Neural progenitor cell (in vitro differentiated cells): ENCODE measurements around the gene DPYSL5.

Source experiments
- CTCF ChIP-seq: fragments of 200-600 bp; sonication (generic); IDR thresholded peaks from 2 replicates; pipeline ENCODE4 v1.5.1; 2017; ENCODE audit warnings: antibody characterized with exemption, mild to moderate bottlenecking
- EZH2 ChIP-seq: fragments of 200-600 bp; sonication (generic); IDR thresholded peaks from 2 replicates; pipeline ENCODE4 v1.6.1; 2017; ENCODE audit warnings: antibody characterized with exemption, mild to moderate bottlenecking, moderate library complexity
- EZH2phosphoT487 ChIP-seq: fragments of 200-600 bp; sonication (generic); IDR thresholded peaks from 2 replicates; pipeline ENCODE4 v1.6.1; 2017; ENCODE audit warnings: antibody characterized with exemption

- TF ChIP-seq CTCF (no peak), EZH2 (no peak), EZH2phosphoT487 (no peak)
Measured at GRCh38 chr2:26805241-26805676, 42.7 kb upstream of the DPYSL5 start.
